Measurements from ENCODE around the gene ELAVL1.
"Not testable (repeated sequence)": the region's sequence is repeated elsewhere in the genome, so short reads cannot be mapped to it uniquely, and the experiment has no call there.

Gene ELAVL1

DNA sequence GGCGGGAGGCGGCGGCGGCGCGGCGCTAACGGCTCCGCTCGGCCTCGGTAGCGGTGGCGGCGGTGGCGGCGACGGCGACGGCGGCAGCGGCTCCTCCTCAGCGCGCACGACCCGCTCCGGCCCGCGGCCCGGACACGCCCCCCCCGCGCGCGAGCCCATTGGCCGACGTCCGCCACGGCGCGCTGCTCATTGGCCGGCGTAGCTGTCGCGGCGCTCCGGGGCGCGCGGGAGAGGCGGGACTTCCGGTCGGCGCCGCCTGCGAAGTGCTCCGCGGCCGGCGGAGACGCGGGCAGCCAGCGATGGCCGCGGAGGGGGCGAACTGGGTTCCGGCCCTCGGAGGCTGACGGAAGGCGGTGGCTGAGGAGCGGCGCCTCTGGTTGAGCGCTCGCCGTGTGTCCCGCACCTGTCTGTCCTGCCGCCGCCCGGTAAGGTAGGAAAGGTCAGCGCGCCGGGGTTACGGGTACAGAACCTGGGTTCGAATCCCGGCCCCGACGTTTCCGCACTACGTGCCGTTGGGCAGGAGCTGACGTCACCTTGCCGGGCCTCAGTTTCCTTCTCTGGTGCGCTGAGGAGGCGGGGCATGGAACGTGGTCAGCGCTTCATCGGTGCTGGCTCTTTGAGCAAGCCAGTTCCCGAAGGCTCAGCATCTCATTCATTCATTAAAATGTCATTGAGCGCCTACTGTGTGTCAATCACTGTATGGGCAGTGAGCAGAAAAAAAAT is at the start of gene ELAVL1:
TSS of gene ELAVL1 (minus strand) at position 108 of the 723 bp plus-strand sequence. CDS start 13,826 bp downstream, outside the sequence.
- DNase-seq (ENCODE audit: low read depth): peak; percentile 29

DNA sequence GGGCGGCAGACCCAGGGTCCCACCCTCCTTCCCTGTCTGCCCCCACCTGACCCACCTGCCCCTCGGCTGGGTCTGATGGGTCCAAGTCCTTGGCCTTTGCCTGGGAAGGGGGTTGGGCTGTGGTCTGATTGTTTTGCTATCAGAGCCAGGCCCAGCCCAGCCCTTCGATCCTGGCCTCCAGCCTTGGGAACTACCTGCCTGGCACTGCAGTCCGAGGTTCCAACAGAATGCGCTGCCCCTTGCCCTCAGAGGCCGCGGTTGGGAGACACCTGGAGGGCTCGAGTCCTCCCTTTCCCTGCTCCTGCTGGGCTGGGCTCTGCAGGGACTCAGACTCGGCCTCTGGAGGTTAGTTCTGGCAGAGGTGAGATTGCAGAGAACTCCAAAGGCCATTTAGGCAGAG is 48.7 kb upstream of the ELAVL1 start:
- no peak for DNase-seq (ENCODE audit: low read depth)

DNA sequence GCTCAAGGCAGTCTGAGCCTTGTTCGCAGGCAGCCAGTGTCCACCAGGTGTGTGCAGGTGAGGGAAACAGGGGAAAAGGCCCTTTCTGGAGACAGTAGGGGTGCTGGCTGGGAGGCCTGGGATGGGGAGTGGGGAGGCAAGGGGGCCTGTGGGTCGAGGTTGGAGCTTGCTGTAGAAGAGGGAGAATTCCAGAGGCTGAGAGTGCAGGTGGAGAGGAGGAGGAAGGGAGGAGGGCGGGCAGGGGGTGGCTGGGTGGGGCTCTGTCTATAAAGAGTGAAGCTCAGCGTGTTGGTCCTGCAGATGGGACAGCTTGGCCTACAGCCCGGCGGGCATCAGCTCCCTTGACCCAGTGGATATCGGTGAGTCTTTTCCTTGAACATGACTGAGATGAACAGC is 47.0 kb upstream of the ELAVL1 start, which contains the start of gene CCL25:
TSS of gene CCL25 (plus strand) at position 297 of the 396 bp plus-strand sequence. CDS start 290 bp downstream, outside the sequence.
- DNase-seq (ENCODE audit: low read depth): no peak

DNA sequence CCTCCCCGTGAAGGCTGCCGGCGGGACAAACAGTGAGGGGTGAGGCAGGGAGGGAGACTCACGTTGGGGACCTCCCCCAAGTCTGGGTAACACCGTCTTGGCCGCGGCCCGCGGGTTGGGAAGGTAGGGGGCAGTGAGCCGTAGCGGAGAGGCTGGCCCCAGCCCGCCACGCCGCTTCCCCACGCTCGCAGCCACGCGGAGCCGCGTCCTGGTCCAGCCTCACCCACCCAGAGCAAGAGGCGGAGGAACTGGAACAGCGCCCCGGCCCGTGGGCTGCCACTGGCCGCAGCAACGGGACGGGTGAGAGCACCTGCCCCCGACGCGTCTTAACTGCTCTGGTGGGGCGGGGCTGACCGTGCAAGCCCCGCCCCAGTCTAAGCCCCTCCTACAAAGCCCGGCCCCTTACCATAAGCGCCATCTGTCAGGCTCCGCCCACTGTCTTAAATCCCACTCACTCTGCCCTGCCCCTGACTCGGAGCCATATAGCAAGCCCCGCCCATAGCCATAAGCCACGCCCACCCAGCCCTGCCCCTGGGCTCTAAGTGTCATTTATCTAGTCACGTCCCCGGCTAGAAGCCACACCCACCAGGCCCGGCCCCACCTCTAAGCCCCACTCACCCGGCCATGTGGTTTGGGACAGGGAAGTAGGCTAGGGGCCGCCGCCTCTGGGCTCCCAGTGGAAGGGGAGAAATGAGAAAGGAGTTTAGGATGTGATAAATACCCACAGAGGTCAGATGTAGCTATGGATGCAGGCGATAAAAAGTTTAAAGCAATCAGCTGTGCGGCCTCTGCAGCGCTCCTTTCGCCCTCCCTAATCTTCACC is 45.0 kb upstream of the ELAVL1 start:
- DNase-seq (ENCODE audit: low read depth): no peak

DNA sequence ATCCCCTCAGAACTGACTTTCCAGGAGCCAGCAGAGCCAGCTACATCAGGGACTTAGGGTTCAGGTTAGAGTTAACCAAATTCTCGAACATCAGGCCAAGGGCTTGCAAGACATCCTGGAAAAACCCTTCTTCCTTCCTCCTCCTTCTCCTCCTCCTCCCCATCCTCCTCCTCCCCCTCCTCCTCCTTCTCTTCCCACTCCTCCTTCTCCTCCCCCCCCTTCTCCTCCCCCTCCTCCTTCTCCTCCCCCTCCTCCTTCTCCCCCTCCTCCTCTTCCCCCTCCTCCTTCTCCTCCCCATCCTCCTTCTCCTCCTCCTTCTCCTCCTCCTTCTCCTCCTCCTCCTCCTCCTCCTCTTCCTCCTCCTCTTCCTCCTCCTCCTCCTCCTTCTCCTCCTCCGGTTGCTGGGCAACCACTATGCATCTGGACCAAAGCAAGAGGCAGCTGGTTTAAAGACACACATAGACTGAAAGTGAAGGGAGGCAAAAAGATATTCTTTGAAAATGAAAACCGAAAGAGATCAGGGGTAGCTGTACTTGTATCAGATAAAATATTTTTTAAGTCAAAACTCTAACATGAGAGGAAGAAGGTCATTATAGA is 41.2 kb upstream of the ELAVL1 start:
- no peak for DNase-seq (ENCODE audit: low read depth)

DNA sequence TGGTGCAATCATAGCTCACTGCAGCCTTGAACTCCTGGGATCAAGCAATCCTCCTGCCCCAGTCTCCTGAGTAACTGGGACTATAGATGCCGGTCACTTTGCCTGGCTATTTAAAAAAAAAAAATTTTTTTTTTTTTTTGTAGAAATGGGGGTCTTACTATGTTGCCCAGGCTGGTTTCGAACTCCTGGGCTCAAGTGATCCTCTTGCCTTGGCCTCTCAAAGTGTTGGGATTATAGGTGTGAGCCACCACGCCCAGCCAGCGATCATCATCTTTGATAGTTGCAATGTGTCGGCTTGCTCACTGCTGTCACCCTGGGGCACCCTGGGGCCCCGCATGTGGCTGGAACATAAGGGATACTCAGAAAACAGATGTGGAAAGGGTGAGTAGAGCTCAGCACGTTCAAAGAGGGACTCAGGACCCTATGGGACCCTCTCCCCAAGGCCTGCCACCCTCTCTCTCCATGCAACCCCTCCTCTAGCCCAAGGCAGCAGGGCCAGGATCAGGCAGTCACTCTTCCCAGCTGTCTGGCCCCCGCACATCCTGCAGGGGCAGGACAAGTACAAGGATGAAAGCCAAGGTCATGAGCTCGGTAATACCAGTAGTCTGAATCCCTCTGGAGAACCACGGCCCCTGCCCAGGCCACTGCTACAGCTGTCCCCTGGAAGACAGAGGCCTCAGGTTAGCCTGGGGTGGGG is 40.6 kb upstream of the ELAVL1 start:
- DNase-seq (ENCODE audit: low read depth): no peak

DNA sequence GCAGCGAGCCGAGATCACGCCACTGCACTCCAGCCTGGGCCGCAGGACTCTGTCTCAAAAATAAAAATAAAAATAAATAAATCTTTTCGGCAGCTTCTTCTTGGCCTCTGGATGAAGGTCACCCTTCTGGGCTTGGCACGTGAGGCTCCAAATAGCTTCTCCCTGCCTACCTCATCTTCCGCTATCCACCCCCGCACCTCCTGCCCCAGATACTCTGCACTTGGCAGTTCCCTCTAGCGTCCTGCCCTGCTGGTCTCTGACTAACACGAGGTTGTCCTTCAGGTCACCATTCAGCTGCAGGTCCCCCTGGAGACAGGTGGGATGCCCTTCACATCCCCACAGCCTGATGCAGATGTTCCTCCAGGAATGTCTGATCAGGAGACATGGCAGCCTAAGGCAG is 38.6 kb upstream of the ELAVL1 start:
- no peak for DNase-seq (ENCODE audit: low read depth)

DNA sequence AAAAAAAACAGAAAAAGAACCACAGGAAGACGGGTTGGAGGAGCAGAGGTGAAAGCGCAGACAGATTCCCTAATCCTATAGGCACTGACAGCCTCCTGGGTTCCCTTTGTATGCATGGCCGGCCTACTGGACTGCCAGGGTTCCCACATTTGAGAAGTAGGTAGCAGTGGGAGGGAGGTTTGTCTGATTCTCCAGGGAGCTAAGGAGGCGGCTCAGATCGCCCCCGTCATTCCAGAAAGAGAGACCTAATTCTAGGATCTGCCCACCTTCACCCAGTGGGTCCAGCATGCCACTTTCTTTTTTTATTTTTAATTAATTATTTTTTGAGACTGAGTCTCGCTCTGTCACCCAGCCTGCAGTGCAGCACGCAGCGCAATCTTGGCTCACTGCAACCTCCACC is 37.5 kb upstream of the ELAVL1 start:
- no peak for DNase-seq (ENCODE audit: low read depth)

DNA sequence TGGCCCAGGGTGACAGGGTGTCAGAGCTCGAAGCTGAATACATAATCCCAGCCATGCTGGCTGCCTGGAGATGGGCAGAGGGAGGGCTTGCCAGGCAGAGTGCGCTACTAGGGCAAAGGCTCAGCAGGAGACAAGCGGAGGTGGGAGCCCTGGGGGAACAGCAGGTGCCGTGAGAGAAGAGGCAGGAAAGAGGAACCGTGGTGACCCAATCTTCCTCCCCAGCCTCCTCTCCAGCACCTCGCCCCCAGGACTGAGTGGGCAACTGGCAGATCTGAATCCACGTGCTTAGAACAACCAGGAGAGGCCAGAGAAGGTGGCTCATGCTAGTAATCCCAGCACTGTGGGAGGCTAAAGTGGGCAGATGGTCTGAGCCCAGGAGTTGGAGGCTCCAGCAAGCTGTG is 36.1 kb upstream of the ELAVL1 start:
- no peak for DNase-seq (ENCODE audit: low read depth)

DNA sequence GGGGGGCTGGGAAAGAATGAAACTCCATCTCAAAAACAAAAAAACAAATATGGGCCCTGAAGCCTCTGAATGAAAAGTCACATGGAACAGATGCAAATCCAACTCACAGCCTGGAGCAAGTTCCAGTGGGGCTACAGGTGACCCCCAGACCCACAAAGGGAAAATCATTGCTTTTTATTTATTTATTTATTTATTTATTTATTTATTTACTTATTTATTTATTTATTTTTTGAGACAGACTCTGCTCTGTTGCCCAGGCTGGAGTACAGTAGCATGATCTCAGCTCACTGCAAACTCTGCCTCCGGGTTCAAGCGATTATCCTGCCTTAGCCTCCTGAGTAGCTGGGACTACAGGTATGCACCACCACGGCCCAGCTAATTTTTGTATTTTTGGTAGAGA is 33.8 kb upstream of the ELAVL1 start:
- DNase-seq (ENCODE audit: low read depth): no peak

DNA sequence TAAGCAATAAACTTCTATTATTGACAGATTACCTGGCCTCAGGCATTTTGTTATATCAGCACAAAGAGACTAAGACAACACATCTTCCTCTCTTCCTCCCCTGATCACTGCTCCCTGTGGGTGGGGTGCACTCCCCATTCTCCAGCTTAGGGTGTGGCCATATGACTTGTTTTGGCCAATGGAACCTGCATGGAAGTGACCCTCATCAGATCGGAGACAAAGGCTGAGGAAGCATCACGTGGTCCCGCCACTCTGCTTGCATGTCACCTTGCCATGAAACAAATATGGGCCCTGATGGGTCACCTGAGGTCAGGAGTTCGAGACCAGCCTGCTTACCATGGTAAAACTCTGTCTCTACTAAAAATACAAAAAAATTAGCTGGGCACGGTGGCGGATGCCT is 33.4 kb upstream of the ELAVL1 start:
- no peak for DNase-seq (ENCODE audit: low read depth)

DNA sequence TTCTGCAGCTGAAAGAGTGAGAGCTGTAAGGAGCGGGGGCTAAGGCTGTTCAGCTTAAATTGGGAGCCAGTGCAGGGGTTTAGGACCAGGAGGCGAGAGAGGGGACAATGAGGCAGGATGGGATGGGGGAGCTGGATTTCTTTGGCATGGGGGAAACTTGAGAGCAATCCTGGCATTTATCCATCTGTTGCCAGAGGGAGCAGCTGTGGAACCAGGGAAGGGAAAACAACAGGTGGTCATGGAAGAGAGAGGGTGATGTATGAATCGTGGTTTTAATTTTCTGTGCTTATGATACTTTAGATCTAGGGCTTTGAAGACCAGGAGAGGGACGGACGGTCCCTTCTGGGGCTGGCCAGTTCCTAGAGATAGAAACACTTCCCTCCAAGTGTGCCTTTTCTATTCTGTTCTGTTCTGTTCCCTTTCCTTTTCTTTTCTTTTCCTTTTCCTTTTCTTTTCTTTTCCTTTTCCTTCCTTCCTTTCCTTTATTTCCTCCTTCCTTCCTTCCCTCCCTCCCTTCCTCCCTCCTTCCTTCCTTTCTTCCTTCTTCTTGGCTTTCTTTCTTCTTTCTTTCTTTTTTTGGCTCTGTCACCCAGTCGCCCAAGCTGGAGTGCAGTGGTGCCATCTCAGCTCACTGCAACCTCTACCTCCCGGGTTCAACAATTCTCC is 31.1 kb upstream of the ELAVL1 start:
- DNase-seq (ENCODE audit: low read depth): no peak

DNA sequence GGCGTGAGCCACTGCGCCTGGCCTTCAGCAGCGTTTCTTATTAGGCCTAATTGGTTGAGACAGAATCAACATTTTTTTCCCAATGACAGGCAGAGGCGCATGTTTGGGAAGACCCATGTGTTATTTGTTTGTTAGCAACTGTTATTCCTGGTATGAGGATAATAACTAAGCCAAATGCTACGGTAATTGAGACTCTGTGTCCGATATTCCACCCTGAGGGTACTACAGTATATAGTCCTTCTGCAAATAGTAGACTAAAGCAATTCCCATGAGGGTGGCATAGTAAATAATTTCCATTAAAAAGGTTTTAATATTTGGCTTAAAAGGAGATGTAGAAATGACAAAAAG is 28.7 kb upstream of the ELAVL1 start:
- DNase-seq (ENCODE audit: low read depth): no peak

DNA sequence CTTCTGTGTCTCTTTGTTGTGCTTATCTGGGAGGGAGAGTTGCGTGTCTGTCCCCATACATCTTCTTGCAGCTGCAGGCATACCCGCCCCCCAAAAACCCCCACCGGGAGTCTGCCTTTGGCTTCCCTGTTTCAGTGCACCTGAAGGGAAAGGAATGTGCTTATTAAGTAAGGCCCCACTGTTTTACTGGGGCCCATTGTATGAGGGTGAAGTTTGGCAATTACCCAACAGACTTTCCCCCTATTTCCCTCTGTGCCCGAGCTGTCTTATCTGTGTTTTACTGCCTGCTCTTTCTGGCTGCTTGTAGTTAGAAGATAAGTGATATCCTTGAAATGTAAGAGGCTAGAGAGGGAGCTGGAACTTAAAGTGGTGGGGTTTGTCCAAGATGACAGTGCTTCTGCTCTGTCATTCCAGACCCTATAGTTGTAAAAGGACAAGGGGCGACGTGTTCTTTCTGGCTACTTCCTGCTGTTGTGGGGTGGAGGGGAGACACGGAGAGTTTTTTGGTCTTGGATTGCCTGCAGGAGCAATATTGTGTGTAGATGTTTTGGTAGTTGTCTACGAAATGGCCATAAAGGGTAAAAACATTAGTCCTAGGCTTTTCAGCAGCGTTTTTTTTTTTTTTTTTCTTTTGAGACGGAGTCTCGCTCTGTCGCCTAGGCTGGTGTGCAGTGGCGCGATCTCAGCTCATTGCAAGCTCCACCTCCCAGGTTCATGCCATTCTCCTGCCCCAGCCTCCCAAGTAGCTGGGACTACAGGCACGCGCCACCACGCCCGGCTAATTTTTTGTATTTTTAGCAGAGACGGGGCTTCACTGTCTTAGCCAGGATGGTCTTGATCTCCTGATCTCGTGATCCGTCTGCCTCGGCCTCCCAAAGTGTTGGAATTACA is 28.1 kb upstream of the ELAVL1 start:
- not testable (repeated sequence) for DNase-seq (ENCODE audit: low read depth)

DNA sequence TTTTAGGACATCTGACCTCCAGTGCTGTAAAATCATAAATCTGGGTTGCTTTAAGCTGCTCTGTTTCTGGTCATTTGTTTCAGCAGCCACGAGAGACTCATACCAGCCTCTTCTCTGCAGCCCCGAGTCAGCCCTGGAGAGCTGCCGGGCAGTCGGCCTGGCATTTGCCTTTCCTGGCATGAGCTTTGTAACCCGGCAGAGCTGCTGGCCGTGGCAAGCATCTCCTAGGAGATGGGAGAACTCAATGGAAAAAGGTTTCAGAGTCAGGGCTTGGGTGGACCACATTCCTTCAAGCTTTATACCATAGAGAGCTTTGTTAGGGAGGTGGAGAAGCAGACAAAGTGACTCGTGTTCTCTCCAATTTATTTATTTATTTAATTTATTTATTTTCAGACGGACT is 25.5 kb upstream of the ELAVL1 start:
- DNase-seq (ENCODE audit: low read depth): no peak

DNA sequence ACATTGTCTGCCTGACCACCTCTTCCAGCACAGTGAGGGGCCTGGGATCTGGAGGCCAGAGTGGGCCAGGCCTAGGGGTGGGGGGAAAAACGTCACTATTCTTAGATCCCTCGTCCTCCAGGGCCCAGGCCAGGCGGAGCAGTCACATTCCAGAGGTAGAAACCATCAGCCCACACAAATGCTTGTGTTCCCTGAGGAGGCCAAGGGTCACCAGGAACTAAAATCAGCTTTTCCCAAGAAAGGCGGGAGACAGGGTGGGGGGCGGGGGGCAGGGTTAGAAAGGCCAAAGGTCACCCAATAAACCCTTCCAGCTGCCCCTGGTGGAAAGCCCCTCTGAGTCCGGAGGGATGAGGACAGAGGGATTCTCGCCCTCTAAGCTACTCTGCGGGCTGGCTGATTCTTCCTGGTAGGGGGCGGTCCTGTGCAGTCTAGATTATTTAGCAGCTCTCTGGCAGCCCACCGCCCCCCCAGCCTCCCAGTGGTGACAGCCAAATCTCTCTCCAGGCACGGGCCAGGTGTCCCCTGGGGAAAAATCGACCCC is 23.6 kb upstream of the ELAVL1 start:
- no peak for DNase-seq (ENCODE audit: low read depth)

DNA sequence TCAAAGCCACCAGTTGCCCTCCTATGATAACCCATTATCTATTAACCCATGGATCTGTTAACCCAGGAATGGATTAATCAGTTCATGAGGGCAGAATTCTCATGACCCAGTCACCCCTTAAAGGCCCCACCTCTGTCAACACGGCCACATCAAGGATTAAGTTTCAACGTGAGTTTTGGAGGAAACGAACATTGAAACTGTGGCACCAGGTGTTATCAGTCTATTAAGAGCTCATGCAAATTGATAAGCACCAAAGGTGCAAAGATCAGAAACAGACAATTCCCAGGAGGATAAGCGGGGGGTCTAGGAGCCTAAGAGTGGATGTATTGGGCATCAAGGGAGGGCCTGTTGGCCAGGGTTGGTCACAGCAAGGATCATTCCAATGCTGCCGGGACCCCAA is 19.9 kb upstream of the ELAVL1 start:
- no peak for DNase-seq (ENCODE audit: low read depth)

DNA sequence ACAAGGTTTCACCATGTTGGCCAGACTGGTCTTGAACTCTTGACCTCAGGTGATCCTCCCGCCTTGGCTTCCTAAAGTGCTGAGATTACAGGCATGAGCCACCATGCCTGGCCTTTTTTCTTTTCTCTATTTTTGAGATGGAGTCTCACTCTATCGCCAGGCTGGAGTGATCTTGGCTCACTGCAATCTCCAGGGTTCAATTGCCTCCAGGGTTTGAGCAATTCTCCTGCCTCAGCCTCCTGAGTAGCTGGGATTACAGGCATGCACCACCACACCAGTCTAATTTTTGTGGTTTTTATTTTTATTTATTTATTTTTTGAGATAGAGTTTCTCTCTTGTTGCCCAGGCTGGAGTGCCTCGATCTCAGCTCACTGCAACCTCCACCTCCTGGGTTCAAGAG is 18.8 kb upstream of the ELAVL1 start:
- not testable (repeated sequence) for DNase-seq (ENCODE audit: low read depth)

DNA sequence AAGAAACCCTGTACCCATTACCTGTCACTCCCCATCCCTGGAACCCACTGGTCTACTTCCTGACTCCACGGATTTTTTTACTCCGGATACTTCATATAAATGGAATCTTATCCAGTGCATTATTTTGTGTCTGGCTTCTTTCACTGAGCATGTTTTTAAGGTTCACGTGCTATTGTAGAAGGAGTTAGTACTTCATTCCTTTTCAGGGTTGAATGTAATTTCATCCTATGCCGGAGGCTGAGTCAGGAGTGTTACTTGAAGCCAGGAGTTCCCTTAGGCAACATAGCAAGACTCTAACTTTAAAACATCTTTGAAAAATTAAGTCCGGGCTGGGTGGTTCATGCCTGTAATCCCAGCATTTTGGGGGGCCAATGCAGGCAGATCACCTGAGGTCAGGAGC is 17.9 kb upstream of the ELAVL1 start:
- no peak for DNase-seq (ENCODE audit: low read depth)

DNA sequence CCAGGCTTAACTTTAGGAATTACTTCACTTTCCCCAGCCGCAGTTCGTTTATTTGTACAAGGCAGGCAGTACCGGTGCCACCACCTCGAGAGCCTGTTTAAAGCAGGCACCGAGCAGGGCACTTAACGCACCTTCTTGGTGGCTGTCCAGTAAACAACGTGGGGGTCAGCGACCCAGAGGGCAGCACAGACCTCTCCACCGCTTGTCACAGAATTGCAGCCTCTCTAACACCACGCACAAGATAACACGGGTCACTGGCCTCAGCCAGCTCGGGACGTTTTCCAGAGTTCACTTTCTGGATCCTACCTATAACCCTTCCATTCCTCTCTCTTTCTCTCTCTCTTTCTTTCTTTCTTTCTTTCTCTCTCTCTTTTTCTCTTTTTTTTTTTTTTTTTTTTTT is 16.8 kb upstream of the ELAVL1 start:
- no peak for DNase-seq (ENCODE audit: low read depth)

DNA sequence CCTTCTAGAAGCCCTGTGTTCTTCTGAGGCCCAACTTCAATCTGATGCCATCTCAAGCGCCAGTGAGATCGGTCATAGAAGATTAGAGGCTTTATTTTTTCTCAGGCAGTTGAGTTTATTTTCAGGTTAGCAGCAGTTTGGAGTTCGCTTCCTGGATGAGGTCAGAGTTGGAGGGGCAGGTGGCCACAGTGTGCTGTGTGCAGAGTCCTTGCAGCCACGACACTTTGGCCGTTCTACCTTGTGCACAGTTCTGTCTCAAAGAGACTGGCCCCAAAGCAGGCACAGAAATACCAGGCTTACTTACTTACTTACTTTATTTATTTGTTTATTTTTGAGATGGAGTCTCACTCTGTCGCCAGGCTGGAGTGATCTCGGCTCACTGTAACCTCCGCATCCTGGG is 15.9 kb upstream of the ELAVL1 start:
- no peak for DNase-seq (ENCODE audit: low read depth)

All from GM04503 (cell line).